GM18858 (cell line): Measurements from ENCODE around the gene KLHL29.

Source experiments
- ATAC-seq: cut with Tn5 transposase; IDR thresholded peaks from one replicate; pipeline ENCODE4 v1.9.1; 2021; ENCODE audit not compliant: unreplicated experiment

The KLHL29 gene

GRCh38 chr2:23446916-23447315, 61.9 kb downstream of the KLHL29 start:
- no peak for ATAC-seq

GRCh38 chr2:23447405-23447804, 62.4 kb downstream of the KLHL29 start:
- ATAC-seq, result no peak

- ATAC-seq, result no peak
These were observed 63.9 kb downstream of the KLHL29 start for GRCh38 chr2:23448906-23449305.

DNA sequence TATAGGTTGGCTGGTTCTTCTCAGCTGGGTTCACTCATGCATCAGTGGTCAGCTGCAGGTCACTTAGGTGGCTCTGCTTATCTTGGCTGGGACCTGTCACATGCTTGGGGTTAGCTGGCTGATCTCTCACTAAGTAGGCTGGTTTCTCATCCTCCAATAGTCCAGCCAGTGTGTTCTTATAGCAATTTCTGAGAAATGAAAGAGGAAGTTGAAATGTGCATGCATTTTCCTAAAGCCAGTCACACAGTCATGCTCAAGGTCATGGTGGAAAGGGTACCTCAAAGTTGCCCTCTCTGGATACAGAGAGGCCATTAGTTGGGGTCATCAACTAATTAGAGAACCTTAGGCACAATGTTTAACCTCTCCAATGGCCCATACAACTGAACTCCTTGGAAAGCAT, 64.4 kb downstream of the KLHL29 start:
- peak; percentile 80 for ATAC-seq

- no peak for ATAC-seq
These were observed 64.9 kb downstream of the KLHL29 start for GRCh38 chr2:23449831-23450331.

DNA sequence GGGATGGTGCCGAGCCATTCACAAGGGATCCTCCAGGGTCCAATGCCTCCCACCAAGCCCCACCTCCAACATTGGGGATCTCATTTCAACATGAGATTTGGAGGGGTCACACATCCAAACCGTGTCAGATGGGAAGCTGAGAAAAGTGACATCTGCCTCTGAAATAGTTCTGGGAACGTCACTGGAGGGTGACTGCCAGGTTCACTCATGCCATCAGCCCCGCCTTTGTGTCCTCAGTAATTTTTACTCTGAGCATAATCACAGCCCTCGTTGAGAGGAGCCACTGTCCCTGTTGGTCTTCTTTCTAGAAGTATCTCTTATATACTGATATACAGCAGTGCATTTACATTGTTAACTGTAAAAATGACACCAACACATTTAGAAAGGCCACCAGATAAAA, 67.4 kb downstream of the KLHL29 start:
- no peak for ATAC-seq

- ATAC-seq, result no peak
These were observed 68.0 kb downstream of the KLHL29 start for GRCh38 chr2:23452853-23453420.

- no peak for ATAC-seq
These were observed 68.5 kb downstream of the KLHL29 start for GRCh38 chr2:23453432-23453831.

DNA sequence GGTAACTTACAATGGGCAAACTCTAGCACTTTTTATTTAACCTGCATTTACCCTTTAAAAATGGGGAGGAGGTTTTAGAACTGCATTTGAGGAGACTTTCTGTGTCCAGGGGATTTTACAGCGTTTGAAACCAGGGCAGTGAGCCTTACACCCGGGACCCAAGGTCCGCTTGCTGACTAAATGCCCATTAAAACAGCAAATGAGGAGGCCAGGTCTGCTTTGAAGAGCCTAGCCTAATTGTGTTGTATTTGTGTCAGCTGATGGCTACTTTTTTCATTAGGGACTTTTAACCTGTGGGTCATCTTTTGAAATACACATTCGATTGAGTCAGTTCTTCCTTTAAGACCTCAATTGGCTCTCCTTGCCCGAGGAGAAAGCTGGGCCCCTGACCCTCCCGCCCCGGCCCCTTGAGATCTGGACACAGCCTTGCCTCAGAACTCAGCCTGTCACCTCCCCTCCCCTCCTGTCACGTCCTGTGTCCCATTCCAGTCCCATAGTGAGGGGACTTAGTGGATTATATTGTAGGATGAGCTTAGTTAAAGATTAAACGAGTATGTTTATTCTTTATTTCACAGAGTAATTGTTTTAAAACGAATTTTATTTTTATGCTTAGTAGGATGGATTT, 69.0 kb downstream of the KLHL29 start:
- no peak for ATAC-seq

GRCh38 chr2:23454501-23455120, 69.6 kb downstream of the KLHL29 start:
- no peak for ATAC-seq

GRCh38 chr2:23456396-23456795, 71.4 kb downstream of the KLHL29 start:
- no peak for ATAC-seq

- ATAC-seq, result no peak
These were observed 72.1 kb downstream of the KLHL29 start for GRCh38 chr2:23456881-23457760.

DNA sequence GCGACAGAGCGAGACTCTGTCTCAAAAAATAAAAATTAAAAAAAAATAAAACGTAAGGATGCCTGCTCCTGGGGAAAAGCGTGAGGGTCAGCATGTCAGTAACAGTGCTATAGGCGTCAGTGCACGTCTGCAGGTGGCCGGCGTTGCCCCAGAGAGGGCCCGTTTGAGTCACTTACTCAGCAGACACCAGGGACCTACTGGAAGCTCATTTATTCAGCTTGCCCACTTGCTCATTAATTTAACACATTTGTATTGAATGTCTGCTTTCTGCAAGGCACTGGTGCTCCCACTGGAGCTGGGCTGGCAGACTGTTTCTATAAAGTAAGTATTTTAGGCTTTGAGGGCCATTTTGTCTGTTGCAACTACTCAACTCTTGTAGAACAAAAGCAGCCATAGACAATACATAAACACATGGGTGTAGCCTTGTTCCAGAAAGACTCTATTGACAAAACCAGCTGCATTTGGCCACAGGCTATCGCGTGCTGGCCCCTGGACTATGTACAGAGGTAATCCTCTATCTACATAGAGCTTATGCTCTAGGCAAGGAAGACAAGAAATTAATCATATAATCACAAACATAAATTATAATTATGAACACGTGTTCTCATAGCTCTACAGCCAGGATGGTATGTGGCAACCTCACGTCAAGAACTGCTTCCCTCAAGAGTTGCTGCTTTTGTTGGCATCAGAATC, 73.2 kb downstream of the KLHL29 start:
- no peak for ATAC-seq

DNA sequence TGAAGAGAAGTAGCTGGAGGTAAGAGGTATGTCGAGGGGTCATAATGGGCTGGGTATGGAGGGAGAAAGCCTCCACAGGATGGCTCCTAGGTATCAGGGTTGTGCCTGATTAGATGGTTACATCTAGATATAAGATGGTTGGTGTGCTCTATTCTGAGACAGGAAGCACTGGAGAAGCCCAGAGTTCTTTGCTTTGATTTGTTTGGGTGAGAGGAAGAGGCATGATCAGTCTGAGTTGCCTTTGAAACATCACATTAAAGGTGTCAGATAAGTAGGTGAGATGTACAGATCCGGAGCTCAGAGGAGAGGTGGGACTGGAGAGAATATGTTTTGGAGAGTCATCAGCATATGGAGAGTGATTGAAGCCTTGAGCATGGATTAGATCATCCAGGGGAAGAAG, 74.1 kb downstream of the KLHL29 start:
- ATAC-seq, result no peak

GRCh38 chr2:23460228-23460627, 75.2 kb downstream of the KLHL29 start:
- ATAC-seq, result peak; percentile 49

DNA sequence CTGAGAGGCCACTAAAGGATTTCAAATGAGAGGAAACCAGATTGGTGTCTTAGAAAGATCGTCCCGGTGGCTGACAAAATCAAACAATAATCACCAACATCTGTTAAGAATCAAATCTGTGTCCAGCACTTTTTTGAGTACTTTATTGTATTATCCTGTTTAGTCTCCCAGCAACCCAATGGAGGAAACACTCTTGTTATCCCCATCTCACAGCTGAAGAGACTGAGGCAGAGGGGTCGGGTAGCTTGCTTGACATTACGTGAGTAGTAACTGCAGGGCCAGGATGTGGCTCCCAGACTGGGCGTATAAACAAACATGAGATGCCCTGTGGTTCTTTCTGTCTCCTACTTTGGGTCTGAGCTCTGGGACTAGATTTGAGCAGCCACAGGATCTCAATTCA, 76.0 kb downstream of the KLHL29 start:
- no peak for ATAC-seq

GRCh38 chr2:23464156-23464555, 79.2 kb downstream of the KLHL29 start:
- no peak for ATAC-seq

- no peak for ATAC-seq
These were observed 80.0 kb downstream of the KLHL29 start for GRCh38 chr2:23464905-23465537.

DNA sequence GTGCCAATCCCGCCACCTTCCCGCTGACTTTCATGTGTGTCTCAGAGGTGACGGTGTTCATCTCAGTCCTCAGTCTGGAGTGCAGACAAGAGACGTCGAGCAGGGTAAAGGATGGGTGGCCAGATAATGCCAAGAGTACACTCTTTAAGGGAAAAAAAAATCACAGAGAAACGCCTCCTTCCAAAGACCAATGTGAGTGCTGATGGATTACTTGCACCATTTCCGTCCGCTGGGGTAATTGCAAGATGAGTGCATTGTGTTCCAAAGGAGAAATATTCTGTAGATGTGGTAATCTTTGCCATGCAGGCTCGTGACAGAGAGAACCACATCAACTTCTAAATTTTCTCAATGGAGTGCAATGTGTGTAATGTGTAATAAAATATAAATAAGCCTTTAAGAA, 81.0 kb downstream of the KLHL29 start:
- no peak for ATAC-seq

DNA sequence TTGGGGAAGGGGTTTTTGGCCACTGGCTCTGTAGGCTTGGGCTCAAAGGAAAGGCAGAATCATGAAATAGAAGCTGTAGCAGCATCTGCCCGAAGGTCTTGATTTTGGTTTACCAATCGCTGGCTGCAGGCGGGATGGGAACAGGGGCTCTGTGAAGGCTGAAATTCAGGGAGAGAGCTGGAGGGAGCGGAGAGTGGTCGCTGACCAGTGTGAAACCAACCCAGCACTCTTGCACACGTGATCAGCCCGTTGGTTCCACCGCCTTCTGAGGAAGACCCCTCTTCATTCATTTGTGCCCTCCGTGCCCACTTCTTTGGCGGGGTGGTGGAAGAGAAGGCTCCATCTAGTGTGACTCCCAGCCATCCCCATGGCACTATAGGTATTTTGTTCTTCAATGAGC, 82.6 kb downstream of the KLHL29 start:
- ATAC-seq, result no peak
